K562 (cell line): ENCODE measurements around the gene PLEKHA6.

Experiments used
- RAD21 ChIP-seq, 2 experiments: fragments of 250-450 bp in 1 of 2; fragments of 450-650 bp in 1 of 2; sonication (Bioruptor Pico) in 1 of 2; formaldehyde crosslinking in 1 of 2; IDR thresholded peaks in 1 of 2; conservative IDR thresholded peaks in 1 of 2; 2 replicates each; pipeline versions ENCODE4 v1.4.0 to v1.8.0; 2020 to 2022; ENCODE audit warnings: mild to moderate bottlenecking in 2 of 2, moderate library complexity in 1 of 2
- ZNF324 ChIP-seq: fragments of 250-450 bp; sonication (Bioruptor Pico); IDR thresholded peaks from 2 replicates; pipeline ENCODE4 v1.4.0; 2020; ENCODE audit warnings: mild to moderate bottlenecking
- TF ChIP-seq, protein P1 (sequence below): sonication (generic); formaldehyde crosslinking; IDR thresholded peaks from 2 replicates; pipeline ENCODE4 v1.5.0; 2020; ENCODE audit warnings: missing genetic modification reagents
- TF ChIP-seq, protein P2 (sequence below), 3 experiments: IDR thresholded peaks in 2 of 3; conservative IDR thresholded peaks in 1 of 3; 2 replicates each; pipeline ENCODE4 v1.5.1; 2011 to 2012; ENCODE audit warnings: low read length in 3 of 3, mild to moderate bottlenecking in 3 of 3, control low read depth in 2 of 3, improper control_type of control experiment in 1 of 3, inconsistent platforms in 1 of 3, low read depth in 1 of 3, mixed read lengths in 1 of 3, moderate library complexity in 1 of 3; ENCODE audit not compliant: insufficient read depth in 2 of 3

DNA sequence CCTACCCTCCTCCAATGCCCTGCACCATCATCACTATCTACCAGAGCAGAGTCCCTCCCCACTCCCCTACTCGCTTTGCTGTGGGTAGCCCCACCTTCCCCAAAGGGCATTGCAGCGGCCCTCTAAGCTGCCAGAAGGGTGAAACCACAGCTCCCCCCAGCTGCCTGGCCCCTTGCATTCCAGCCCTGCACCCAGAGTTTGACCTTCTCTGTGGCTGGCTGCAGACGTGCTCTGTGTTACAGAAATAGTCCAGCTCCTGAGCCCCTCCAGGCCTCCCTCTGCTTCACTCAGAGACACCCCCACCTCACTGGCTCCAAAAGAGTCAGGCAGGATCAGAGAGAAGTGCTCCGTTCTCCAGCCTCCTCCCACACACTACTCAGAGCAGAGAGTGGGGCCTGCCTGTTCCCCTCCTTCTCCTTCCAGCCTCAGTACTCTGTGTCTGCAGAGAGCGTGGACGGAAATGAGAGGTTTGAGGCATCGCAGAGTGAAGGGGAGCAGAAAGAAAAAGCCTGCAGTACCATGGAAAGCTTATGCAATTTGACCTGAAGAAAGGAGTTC is 63.2 kb downstream of the PLEKHA6 start:
- TF ChIP-seq, protein P1, sequence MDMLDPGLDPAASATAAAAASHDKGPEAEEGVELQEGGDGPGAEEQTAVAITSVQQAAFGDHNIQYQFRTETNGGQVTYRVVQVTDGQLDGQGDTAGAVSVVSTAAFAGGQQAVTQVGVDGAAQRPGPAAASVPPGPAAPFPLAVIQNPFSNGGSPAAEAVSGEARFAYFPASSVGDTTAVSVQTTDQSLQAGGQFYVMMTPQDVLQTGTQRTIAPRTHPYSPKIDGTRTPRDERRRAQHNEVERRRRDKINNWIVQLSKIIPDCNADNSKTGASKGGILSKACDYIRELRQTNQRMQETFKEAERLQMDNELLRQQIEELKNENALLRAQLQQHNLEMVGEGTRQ (CRISPR knock-in tag): no peak
- no peak for TF ChIP-seq ZNF324 (CRISPR knock-in tag)
- no peak for TF ChIP-seq RAD21 (CRISPR knock-in tag; conservative IDR thresholded peaks at IDR 0.05 in 1 of 2, IDR thresholded peaks at IDR 0.05 in 1 of 2)
- TF ChIP-seq, protein P2, sequence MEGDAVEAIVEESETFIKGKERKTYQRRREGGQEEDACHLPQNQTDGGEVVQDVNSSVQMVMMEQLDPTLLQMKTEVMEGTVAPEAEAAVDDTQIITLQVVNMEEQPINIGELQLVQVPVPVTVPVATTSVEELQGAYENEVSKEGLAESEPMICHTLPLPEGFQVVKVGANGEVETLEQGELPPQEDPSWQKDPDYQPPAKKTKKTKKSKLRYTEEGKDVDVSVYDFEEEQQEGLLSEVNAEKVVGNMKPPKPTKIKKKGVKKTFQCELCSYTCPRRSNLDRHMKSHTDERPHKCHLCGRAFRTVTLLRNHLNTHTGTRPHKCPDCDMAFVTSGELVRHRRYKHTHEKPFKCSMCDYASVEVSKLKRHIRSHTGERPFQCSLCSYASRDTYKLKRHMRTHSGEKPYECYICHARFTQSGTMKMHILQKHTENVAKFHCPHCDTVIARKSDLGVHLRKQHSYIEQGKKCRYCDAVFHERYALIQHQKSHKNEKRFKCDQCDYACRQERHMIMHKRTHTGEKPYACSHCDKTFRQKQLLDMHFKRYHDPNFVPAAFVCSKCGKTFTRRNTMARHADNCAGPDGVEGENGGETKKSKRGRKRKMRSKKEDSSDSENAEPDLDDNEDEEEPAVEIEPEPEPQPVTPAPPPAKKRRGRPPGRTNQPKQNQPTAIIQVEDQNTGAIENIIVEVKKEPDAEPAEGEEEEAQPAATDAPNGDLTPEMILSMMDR (IDR thresholded peaks at IDR 0.05 in 2 of 3, conservative IDR thresholded peaks at IDR 0.05 in 1 of 3; ENCODE audit: insufficient read depth in 2 of 3, low read depth in 1 of 3, low read length in 3 of 3): no peak
